DND-41 (cell line): Measurements from ENCODE around the gene C15orf61.

Source experiments
- CTCF ChIP-seq: IDR thresholded peaks from 2 replicates; pipeline ENCODE4 v1.5.1; 2012; ENCODE audit warnings: borderline replicate concordance, low read length, moderate library complexity, mild to moderate bottlenecking; ENCODE audit not compliant: poor library complexity, severe bottlenecking; ENCODE audit errors: extremely low read depth
- EZH2 ChIP-seq: IDR thresholded peaks from 3 replicates; pipeline ENCODE4 v1.6.1; 2012; ENCODE audit warnings: borderline replicate concordance, low read depth, mild to moderate bottlenecking, moderate library complexity, low read length, inconsistent platforms; ENCODE audit not compliant: severe bottlenecking

GRCh38 chr15:67505675-67506572 lies 15.0 kb upstream of the C15orf61 start:
- TF ChIP-seq CTCF = no peak
- TF ChIP-seq EZH2 = no peak
